Keratinocyte (primary cell): ENCODE measurements around the gene CD164L2. TPM values are rescaled to one million over a fixed set of nuclear protein-coding genes. Genes with fewer than 3 reads are reported as not detected.
"Not testable (repeated sequence)": the region's sequence is repeated elsewhere in the genome, so short reads cannot be mapped to it uniquely, and the experiment has no call there.

Source experiments
- DNase-seq: peaks from one replicate; pipeline ENCODE4 v3.0.0-alpha.2; 2011; ENCODE audit warnings: low read depth, missing footprints, low spot score
- FAIRE-seq: peaks from 2 replicates; lab custom pipeline; 2011; peaks lifted over from hg19 to GRCh38; lab: Jason Lieb, UNC
- H2AFZ ChIP-seq: 2 replicates; pipeline ENCODE4 v1.6.0; 2012; ENCODE audit warnings: low read length, control low read depth, inconsistent platforms; ENCODE audit not compliant: control insufficient read depth
- H3K27ac ChIP-seq: 2 replicates; pipeline ENCODE4 v1.5.1; 2011; ENCODE audit warnings: low read length; ENCODE audit not compliant: control insufficient read depth, insufficient read depth
- H3K27me3 ChIP-seq: 3 replicates; pipeline ENCODE4 v1.6.0; 2011; ENCODE audit warnings: low read length; ENCODE audit not compliant: control insufficient read depth, insufficient read depth; ENCODE audit errors: extremely low read depth
- H3K36me3 ChIP-seq, 2 experiments: 2 replicates in 1 of 2; 3 replicates in 1 of 2; pipeline ENCODE4 v1.5.1; 2011; ENCODE audit warnings: low read length in 2 of 2, mild to moderate bottlenecking in 1 of 2; ENCODE audit not compliant: control insufficient read depth in 2 of 2, insufficient read depth in 2 of 2; ENCODE audit errors: extremely low read depth in 1 of 2
- H3K4me1 ChIP-seq: 3 replicates; pipeline ENCODE4 v1.5.1; 2011; ENCODE audit warnings: low read length; ENCODE audit not compliant: control insufficient read depth, insufficient read depth; ENCODE audit errors: extremely low read depth
- H3K4me2 ChIP-seq: 3 replicates; pipeline ENCODE4 v1.6.0; 2011; ENCODE audit warnings: low read depth, low read length; ENCODE audit not compliant: control insufficient read depth, insufficient read depth; ENCODE audit errors: extremely low read depth
- H3K4me3 ChIP-seq, 3 experiments: fragments of 200-600 bp in 1 of 3; sonication (generic) in 1 of 3; 2 replicates in 2 of 3; 3 replicates in 1 of 3; pipeline ENCODE4 v1.5.1; 2011 to 2016; ENCODE audit warnings: low read length in 3 of 3, mild to moderate bottlenecking in 3 of 3, control low read depth in 2 of 3, inconsistent platforms in 1 of 3, low read depth in 1 of 3, mixed read lengths in 1 of 3, mixed run types in 1 of 3, moderate library complexity in 1 of 3; ENCODE audit not compliant: control insufficient read depth in 2 of 3, insufficient read depth in 2 of 3; ENCODE audit errors: extremely low read depth in 1 of 3
- H3K79me2 ChIP-seq: 2 replicates; pipeline ENCODE4 v1.6.0; 2012; ENCODE audit warnings: low read length; ENCODE audit not compliant: control insufficient read depth, insufficient read depth
- H3K9ac ChIP-seq: 3 replicates; pipeline ENCODE4 v1.6.0; 2011; ENCODE audit warnings: low read length; ENCODE audit not compliant: control insufficient read depth, insufficient read depth; ENCODE audit errors: extremely low read depth
- H3K9me1 ChIP-seq: 3 replicates; pipeline ENCODE4 v1.6.0; 2011; ENCODE audit warnings: low read length; ENCODE audit not compliant: control insufficient read depth, insufficient read depth; ENCODE audit errors: extremely low read depth
- H3K9me3 ChIP-seq: 2 replicates; pipeline ENCODE4 v1.5.1; 2012; ENCODE audit warnings: low read depth, low read length; ENCODE audit not compliant: control insufficient read depth
- H4K20me1 ChIP-seq: 3 replicates; pipeline ENCODE4 v1.6.0; 2011; ENCODE audit warnings: low read length; ENCODE audit not compliant: control insufficient read depth, insufficient read depth; ENCODE audit errors: extremely low read depth
- CTCF ChIP-seq, 3 experiments: IDR thresholded peaks in 1 of 3; conservative IDR thresholded peaks in 1 of 3; optimal IDR thresholded peaks in 1 of 3; 2 replicates in 2 of 3; 3 replicates in 1 of 3; pipeline versions ENCODE3 to v1.5.1; 2011; ENCODE audit warnings: low read length in 3 of 3, mild to moderate bottlenecking in 3 of 3, moderate library complexity in 2 of 3, control low read depth in 1 of 3, inconsistent platforms in 1 of 3; ENCODE audit not compliant: insufficient read depth in 2 of 3; ENCODE audit errors: extremely low read depth in 1 of 3
- EZH2 ChIP-seq: IDR thresholded peaks from one replicate; pipeline ENCODE4 v1.6.1; 2012; ENCODE audit warnings: inconsistent platforms, mild to moderate bottlenecking, low read length, moderate library complexity
- dilution Hi-C: fragments of 300-500 bp; cut with MboI; formaldehyde crosslinking; loops from one replicate; pipeline ENCODE4 v1.7.0; 2020; ENCODE audit warnings: low sequenced_read_pairs; ENCODE audit not compliant: extremely low pct_ligation_motif_present
- polyA minus RNA-seq, 3 experiments: library from RNA; depleted of rRNA, polyadenylated mRNA; stranded (reverse); fragments of >200 nt; gene quantifications; 1 replicate in 1 of 3; 2 replicates in 1 of 3; 3 replicates in 1 of 3; pipeline ENCODE4 v1.2.3, GENCODE V29; 2011
- polyA plus RNA-seq, 5 experiments: library from polyadenylated mRNA; depleted of rRNA in 3 of 5; stranded (reverse) in 3 of 5; stranded (forward) in 1 of 5; unstranded in 1 of 5; fragments of >200 nt; gene quantifications; 1 replicate in 1 of 5; 2 replicates in 3 of 5; 3 replicates in 1 of 5; pipeline versions ENCODE4 v1.2.1 to v1.2.3, GENCODE V29; 2011 to 2012; ENCODE audit warnings: missing spikeins in 2 of 5, low read depth in 1 of 5, low replicate concordance in 1 of 5

Gene CD164L2
- polyA plus RNA-seq (2.6 to 5.9 TPM (median 2.7 TPM) in 3 replicates), polyA minus RNA-seq (1.4 to 4.5 TPM (median 1.7 TPM) in 3 replicates)
- polyA plus RNA-seq (2011; ENCODE audit: low read depth) = 1.1 TPM
- 0.95 and 2.5 TPM in 2 replicates for polyA plus RNA-seq (2011; cell fraction: cytosol; rRNA removed)
- 6.5 and 8.5 TPM in 2 replicates for polyA plus RNA-seq (2011; cell fraction: nucleus; rRNA removed)
- polyA plus RNA-seq (2012; ENCODE audit: low replicate concordance) = 3.7 and 6.7 TPM in 2 replicates
- not detected for polyA minus RNA-seq (2011; cell fraction: cytosol; rRNA and poly(A)+ RNA removed)
- 0.39 and 1.3 TPM in 2 replicates for polyA minus RNA-seq (2011; cell fraction: nucleus; rRNA and poly(A)+ RNA removed)

- Histone ChIP-seq H3K9me3 (no peaks in the 10 kb centered on the region), H3K4me2 (peak within 1 kb of the TSS; percentile 74), H3K9me1 (no peaks in the 10 kb centered on the region), H3K4me1 (peaks cover 15% of the 10 kb centered on the region), H3K4me3 (peak within 1 kb of the TSS; percentile 43 to 63 (median 54)), H4K20me1 (no peaks in the 10 kb centered on the region), H3K27me3 (no peaks in the 10 kb centered on the region), H3K9ac (no peak within 1 kb of the TSS), H2AFZ (peak within 1 kb of the TSS; percentile 58), H3K36me3 (no peaks in the 10 kb centered on the region), H3K27ac (no peak within 1 kb of the TSS), H3K79me2 (no peaks in the 10 kb centered on the region)
- FAIRE-seq (no peak), DNase-seq (no peak)
- no peak for TF ChIP-seq CTCF (optimal IDR thresholded peaks at IDR 0.05 in 1 of 3, IDR thresholded peaks at IDR 0.05 in 1 of 3, conservative IDR thresholded peaks at IDR 0.05 in 1 of 3; ENCODE audit: extremely low read depth in 1 of 3, insufficient read depth in 2 of 3, low read length in 3 of 3)
- no peak for TF ChIP-seq EZH2
- dilution Hi-C loops = no loop called here
Measured at GRCh38 chr1:27383039-27383605, at the start of gene CD164L2. CD164L2 (minus strand) TSS chr1:27383333; CDS start chr1:27383239, 94 bp downstream.

- H3K9me3 ChIP-seq, H2AFZ ChIP-seq, DNase-seq, H3K4me3 ChIP-seq, dilution Hi-C loops, H3K9me1 ChIP-seq, H3K4me2 ChIP-seq, H4K20me1 ChIP-seq, H3K27ac ChIP-seq, H3K27me3 ChIP-seq, H3K9ac ChIP-seq, FAIRE-seq: not testable (repeated sequence)
- Histone ChIP-seq H3K36me3 (peaks cover 4 to 11% of the 10 kb centered on the region in 2 experiments), H3K79me2 (peaks cover 76% of the 10 kb centered on the region), H3K4me1 (peaks cover 30% of the 10 kb centered on the region)
Measured at GRCh38 chr1:27432725-27433124, 49.6 kb upstream of the CD164L2 start.
